Hepatocyte (in vitro differentiated cells): Measurements from ENCODE around the gene CD52. TPM values are rescaled to one million over a fixed set of nuclear protein-coding genes. Genes with fewer than 3 reads are reported as not detected.

Source experiments
- DNase-seq: peaks from one replicate; pipeline ENCODE4 v3.0.0-alpha.2; 2016; ENCODE audit warnings: low spot score
- H2AFZ ChIP-seq: fragments of 200-600 bp; sonication (generic); 2 replicates; pipeline ENCODE4 v1.6.0; 2016; ENCODE audit warnings: antibody characterized with exemption, mild to moderate bottlenecking
- H3K27ac ChIP-seq: fragments of 200-600 bp; sonication (generic); 2 replicates; pipeline ENCODE4 v1.5.1; 2016; ENCODE audit warnings: mild to moderate bottlenecking
- H3K27me3 ChIP-seq: fragments of 200-600 bp; sonication (generic); 2 replicates; pipeline ENCODE4 v1.6.1; 2016
- H3K36me3 ChIP-seq: fragments of 200-600 bp; sonication (generic); replicated peaks from 2 replicates; pipeline ENCODE4 v1.5.1; 2016; ENCODE audit warnings: low read depth; ENCODE audit not compliant: insufficient read depth
- H3K4me1 ChIP-seq: fragments of 200-600 bp; sonication (generic); 2 replicates; pipeline ENCODE4 v1.5.1; 2016; ENCODE audit warnings: mild to moderate bottlenecking, moderate library complexity; ENCODE audit not compliant: insufficient read depth
- H3K4me2 ChIP-seq: fragments of 200-600 bp; sonication (generic); 2 replicates; pipeline ENCODE4 v1.6.0; 2016
- H3K4me3 ChIP-seq: fragments of 200-600 bp; sonication (generic); 2 replicates; pipeline ENCODE4 v1.5.1; 2016; ENCODE audit warnings: mild to moderate bottlenecking
- H3K79me2 ChIP-seq: fragments of 200-600 bp; sonication (generic); 2 replicates; pipeline ENCODE4 v1.6.0; 2017; ENCODE audit warnings: mild to moderate bottlenecking
- H3K9me2 ChIP-seq: fragments of 200-600 bp; sonication (generic); replicated peaks from 2 replicates; pipeline ENCODE4 v1.6.0; 2017; ENCODE audit warnings: mild to moderate bottlenecking; ENCODE audit not compliant: insufficient read depth
- H3K9me3 ChIP-seq: fragments of 200-600 bp; sonication (generic); 2 replicates; pipeline ENCODE4 v1.5.1; 2016; ENCODE audit warnings: low read depth, mild to moderate bottlenecking
- H4K20me1 ChIP-seq: fragments of 200-600 bp; sonication (generic); 2 replicates; pipeline ENCODE4 v1.6.0; 2016; ENCODE audit warnings: mild to moderate bottlenecking; ENCODE audit not compliant: insufficient read depth, poor library complexity, severe bottlenecking
- CTCF ChIP-seq: fragments of 200-600 bp; sonication (generic); IDR thresholded peaks from 2 replicates; pipeline ENCODE4 v1.5.1; 2016; ENCODE audit warnings: antibody characterized with exemption, mild to moderate bottlenecking; ENCODE audit not compliant: poor library complexity
- EZH2 ChIP-seq: fragments of 200-600 bp; sonication (generic); IDR thresholded peaks from 2 replicates; pipeline ENCODE4 v1.6.1; 2016; ENCODE audit warnings: antibody characterized with exemption, mild to moderate bottlenecking, borderline replicate concordance
- EZH2phosphoT487 ChIP-seq: fragments of 200-600 bp; sonication (generic); IDR thresholded peaks from one replicate; pipeline ENCODE4 v1.6.1; 2018; ENCODE audit warnings: antibody characterized with exemption, mild to moderate bottlenecking, low read depth, moderate library complexity; ENCODE audit not compliant: unreplicated experiment, severe bottlenecking
- WGBS: methylation state at CpG from one replicate; pipeline ENCODE4 v1.1.6; 2016; ENCODE audit warnings: low lambda C conversion rate; ENCODE audit errors: missing lambda C conversion rate; 5-methylcytosine and 5-hydroxymethylcytosine counted together
- polyA plus RNA-seq: library from polyadenylated mRNA; unstranded; fragments of >200 nt; fragmentation: Nextera tagmentation; extraction: Ambion mirVana; gene quantifications from 2 replicates; pipeline ENCODE4 v1.2.1, GENCODE V29; 2016
- total RNA-seq: library from RNA; depleted of rRNA; stranded (reverse); fragments of >200 nt; gene quantifications from 2 replicates; pipeline ENCODE4 v1.2.3, GENCODE V29; 2014

The CD52 gene
- total and polyA plus RNA-seq, 2 experiments from 2014 or later = 3.9 to 8.1 TPM

- TF ChIP-seq EZH2phosphoT487 (no peak), EZH2 (no peak), CTCF (no peak)
- Histone ChIP-seq H3K4me3 (peak overlapping the region; percentile 93), H3K4me2 (peak overlapping the region; percentile 93), H2AFZ (no peak overlapping the region), H4K20me1 (no peaks in the 10 kb centered on the region), H3K4me1 (peaks cover 58% of the 10 kb centered on the region), H3K36me3 (no peaks in the 10 kb centered on the region), H3K27me3 (no peaks in the 10 kb centered on the region), H3K79me2 (peaks cover 19% of the 10 kb centered on the region), H3K9me3 (no peaks in the 10 kb centered on the region), H3K9me2 (no peaks in the 10 kb centered on the region), H3K27ac (peak overlapping the region; percentile 94)
- 65% methylated on average over 9 of the region's 9 CpGs for WGBS
- peak; percentile 66 for DNase-seq
Observed at GRCh38 chr1:26278724-26279455, 38.9 kb upstream of the CD52 start.

GRCh38 chr1:26279456-26280332 is 38.1 kb upstream of the CD52 start, which contains the start of gene SH3BGRL3:
Gene SH3BGRL3 (plus strand): TSS chr1:26280086. CDS start chr1:26280156, 70 bp downstream.
- H3K4me3 ChIP-seq = peak within 1 kb of the TSS; percentile 93
- peak within 1 kb of the TSS; percentile 93 for H3K4me2 ChIP-seq
- peak within 1 kb of the TSS; percentile 41 for H2AFZ ChIP-seq
- peak within 1 kb of the TSS; percentile 94 for H3K27ac ChIP-seq
- DNase-seq = peak; percentile 94
- no peaks in the 10 kb centered on the region for H3K9me2 ChIP-seq
- H4K20me1 ChIP-seq = no peaks in the 10 kb centered on the region
- H3K4me1 ChIP-seq = peaks cover 61% of the 10 kb centered on the region
- H3K27me3 ChIP-seq = no peaks in the 10 kb centered on the region
- no peaks in the 10 kb centered on the region for H3K9me3 ChIP-seq
- peaks cover 19% of the 10 kb centered on the region for H3K79me2 ChIP-seq
- H3K36me3 ChIP-seq = no peaks in the 10 kb centered on the region
- 3% methylated on average over 54 of the region's 66 CpGs for WGBS
- TF ChIP-seq CTCF = peak; percentile 55
- no peak for TF ChIP-seq EZH2phosphoT487

GRCh38 chr1:26280333-26281042 is 37.3 kb upstream of the CD52 start:
- Histone ChIP-seq H3K9me3 (no peaks in the 10 kb centered on the region), H3K4me3 (peak overlapping the region; percentile 93), H3K36me3 (no peaks in the 10 kb centered on the region), H3K4me1 (peaks cover 62% of the 10 kb centered on the region), H3K9me2 (no peaks in the 10 kb centered on the region), H3K79me2 (peaks cover 19% of the 10 kb centered on the region), H4K20me1 (no peaks in the 10 kb centered on the region), H3K27ac (peak overlapping the region; percentile 94), H2AFZ (peak overlapping the region; percentile 41), H3K27me3 (no peaks in the 10 kb centered on the region), H3K4me2 (peak overlapping the region; percentile 93)
- TF ChIP-seq CTCF (no peak), EZH2 (no peak), EZH2phosphoT487 (no peak)
- peak; percentile 53 for DNase-seq
- WGBS = 81% methylated on average over 9 of the region's 20 CpGs
